K562 (cell line): ENCODE data around the gene TMC6. TPM values are rescaled to one million over a fixed set of nuclear protein-coding genes. Genes with fewer than 3 reads are reported as not detected.

ENCODE experiments used
- ATAC-seq: fragments of 200-7000 bp; cut with Tn5 transposase; 3 replicates; pipeline ENCODE4 v1.9.1; 2020; ENCODE audit warnings: moderate library complexity
- BruUV-seq: library from RNA; stranded (reverse); fragments of 400-500 nt; replicated peaks from 2 replicates; lab custom pipeline; 2021; lab: Mats Ljungman, UMichigan
- CTCF ChIA-PET: fragments of 300-600 bp; formaldehyde crosslinking; extraction: SDS; loops from one replicate; lab custom pipeline; 2021; ENCODE audit warnings: low intra/inter-chr PET ratio; lab: Yijun Ruan, JAX
- POLR2A ChIA-PET: fragments of 300-600, 350-650 bp; sonication (Branson Sonifier 250); formaldehyde crosslinking; extraction: SDS; loops from one replicate; lab custom pipeline; 2021; ENCODE audit warnings: antibody characterized with exemption, inconsistent platforms; lab: Yijun Ruan, JAX
- DNase-seq, 4 experiments: peaks; one replicate each; pipeline versions ENCODE4 v3.0.0 to v3.0.0-alpha.2; 2011 to 2018; ENCODE audit warnings: low spot score in 3 of 4, mixed read lengths in 3 of 4; ENCODE audit errors: extremely low read depth in 1 of 4
- FAIRE-seq: peaks from 2 replicates; lab custom pipeline; 2011; peaks lifted over from hg19 to GRCh38; lab: Jason Lieb, UNC
- H2AFZ ChIP-seq: 2 replicates; pipeline ENCODE4 v1.6.0; 2011; ENCODE audit warnings: low read depth, low read length, control low read depth, inconsistent platforms
- H3K27ac ChIP-seq: fragments of 200-600 bp; 3 replicates; pipeline ENCODE4 v1.8.0; 2011; ENCODE audit warnings: low read depth, mild to moderate bottlenecking, control low read depth, inconsistent platforms, low read length, moderate library complexity, mixed read lengths; ENCODE audit errors: extremely low read depth
- H3K27me3 ChIP-seq, 2 experiments: fragments of 300-600 bp in 1 of 2; 2 replicates in 1 of 2; 3 replicates in 1 of 2; pipeline versions ENCODE4 v1.6.0 to v1.8.0; 2011; ENCODE audit warnings: inconsistent platforms in 2 of 2, low read length in 2 of 2, mild to moderate bottlenecking in 1 of 2, mixed read lengths in 1 of 2, moderate library complexity in 1 of 2; ENCODE audit not compliant: control insufficient read depth in 2 of 2, insufficient read depth in 2 of 2
- H3K36me3 ChIP-seq: fragments of 300-600 bp; 3 replicates; pipeline ENCODE4 v1.8.0; 2011; ENCODE audit warnings: mild to moderate bottlenecking, low read length, inconsistent platforms; ENCODE audit not compliant: control insufficient read depth, insufficient read depth
- H3K4me1 ChIP-seq, 2 experiments: fragments of 200-600 bp in 1 of 2; replicated peaks in 1 of 2; 2 replicates in 1 of 2; 3 replicates in 1 of 2; pipeline versions ENCODE4 v1.5.1 to v1.8.0; 2011; ENCODE audit warnings: inconsistent platforms in 2 of 2, low read length in 2 of 2, mild to moderate bottlenecking in 1 of 2, mixed read lengths in 1 of 2, moderate library complexity in 1 of 2; ENCODE audit not compliant: control insufficient read depth in 2 of 2, insufficient read depth in 2 of 2
- H3K4me2 ChIP-seq: 2 replicates; pipeline ENCODE4 v1.6.1; 2011; ENCODE audit warnings: low read length, control low read depth, inconsistent platforms, mixed read lengths; ENCODE audit not compliant: insufficient read depth
- H3K4me3 ChIP-seq: fragments of 200-600 bp; sonication (generic), shearing (Covaris generic); 2 replicates; pipeline ENCODE4 v1.5.1; 2016; ENCODE audit warnings: control low read depth, inconsistent platforms
- H3K79me2 ChIP-seq: fragments of 200-600 bp; 3 replicates; pipeline ENCODE4 v1.8.0; 2011; ENCODE audit warnings: low read length, inconsistent platforms; ENCODE audit not compliant: control insufficient read depth, insufficient read depth
- H3K9ac ChIP-seq, 2 experiments: 2 replicates each; pipeline versions ENCODE4 v1.6.0 to v1.6.1; 2011; ENCODE audit warnings: low read depth in 2 of 2, low read length in 2 of 2, control low read depth in 1 of 2, inconsistent platforms in 1 of 2, mild to moderate bottlenecking in 1 of 2, mixed read lengths in 1 of 2; ENCODE audit not compliant: insufficient read depth in 1 of 2
- H3K9me1 ChIP-seq: one replicate; pipeline ENCODE4 v1.6.0; 2011; ENCODE audit warnings: inconsistent platforms, mild to moderate bottlenecking, low read length, moderate library complexity; ENCODE audit not compliant: control insufficient read depth, insufficient read depth
- H3K9me3 ChIP-seq: replicated peaks from 2 replicates; pipeline ENCODE4 v1.5.1; 2011; ENCODE audit warnings: low read depth, low read length, inconsistent platforms; ENCODE audit not compliant: control insufficient read depth, insufficient read depth
- H4K20me1 ChIP-seq: replicated peaks from 2 replicates; pipeline ENCODE4 v1.6.1; 2011; ENCODE audit warnings: low read length, inconsistent platforms, mixed read lengths; ENCODE audit not compliant: control insufficient read depth, insufficient read depth
- ATF4 ChIP-seq: fragments of 450-650 bp; formaldehyde crosslinking; IDR thresholded peaks from 2 replicates; pipeline ENCODE4 v1.4.0; 2022; ENCODE audit warnings: mild to moderate bottlenecking, moderate library complexity
- BCL6 ChIP-seq: fragments of 250-450 bp; sonication (Bioruptor Pico); IDR thresholded peaks from 2 replicates; pipeline ENCODE4 v1.4.0; 2020
- CHD2 ChIP-seq: IDR thresholded peaks from 2 replicates; pipeline ENCODE4 v1.6.1; 2011; ENCODE audit warnings: low read depth, low read length
- CREM ChIP-seq: IDR thresholded peaks from 2 replicates; pipeline ENCODE4 v1.6.1; 2014; ENCODE audit warnings: antibody characterized with exemption, low read depth
- ETV1 ChIP-seq: fragments of 450-650 bp; conservative IDR thresholded peaks from 2 replicates; pipeline ENCODE4 v1.6.1; 2016; ENCODE audit warnings: missing genetic modification characterization, control low read depth, low read depth, missing compliant biosample characterization
- FIP1L1 ChIP-seq: fragments of 200-400 bp; formaldehyde crosslinking; IDR thresholded peaks from 2 replicates; pipeline ENCODE4 v1.6.1; 2018; ENCODE audit warnings: mild to moderate bottlenecking, low read depth, low read length; ENCODE audit not compliant: poor library complexity, severe bottlenecking
- FOS ChIP-seq: IDR thresholded peaks from 3 replicates; pipeline ENCODE4 v1.6.1; 2011; ENCODE audit not compliant: insufficient read length; ENCODE audit errors: extremely low read depth
- FOXJ3 ChIP-seq: sonication (generic); formaldehyde crosslinking; IDR thresholded peaks from 2 replicates; pipeline ENCODE4 v1.4.0; 2020; ENCODE audit warnings: mild to moderate bottlenecking, missing genetic modification reagents
- HNRNPK ChIP-seq: fragments of 200-400 bp; formaldehyde crosslinking; IDR thresholded peaks from one replicate; pipeline ENCODE4 v1.6.1; 2018; ENCODE audit warnings: mild to moderate bottlenecking, low read depth, low read length; ENCODE audit not compliant: poor library complexity, severe bottlenecking
- HOXB6 ChIP-seq: fragments of 250-450 bp; sonication (Bioruptor Pico); IDR thresholded peaks from 2 replicates; pipeline ENCODE4 v1.5.1; 2022; ENCODE audit warnings: mild to moderate bottlenecking, borderline replicate concordance
- KLF13 ChIP-seq: fragments of 450-650 bp; IDR thresholded peaks from 2 replicates; pipeline ENCODE4 v1.6.1; 2016; ENCODE audit warnings: missing genetic modification characterization, low read depth, mild to moderate bottlenecking, missing compliant biosample characterization, moderate library complexity, borderline replicate concordance
- MEF2A ChIP-seq: IDR thresholded peaks from 2 replicates; pipeline ENCODE4 v1.6.1; 2011; ENCODE audit warnings: low read depth, mild to moderate bottlenecking, low read length, moderate library complexity; ENCODE audit not compliant: control insufficient read depth
- NONO ChIP-seq, 2 experiments: fragments of 200-400 bp in 1 of 2; fragments of 450-650 bp in 1 of 2; formaldehyde crosslinking in 1 of 2; IDR thresholded peaks; 2 replicates each; pipeline ENCODE4 v1.6.1; 2017; ENCODE audit warnings: low read depth in 2 of 2, mild to moderate bottlenecking in 2 of 2, moderate library complexity in 2 of 2, low read length in 1 of 2
- NRF1 ChIP-seq, 2 experiments: fragments of 450-650 bp; IDR thresholded peaks in 1 of 2; conservative IDR thresholded peaks in 1 of 2; 2 replicates each; pipeline ENCODE4 v1.6.1; 2014; ENCODE audit warnings: mild to moderate bottlenecking in 2 of 2
- POLR2G ChIP-seq: fragments of 200-400 bp; formaldehyde crosslinking; IDR thresholded peaks from 2 replicates; pipeline ENCODE4 v1.6.1; 2017; ENCODE audit warnings: low read depth, mild to moderate bottlenecking, antibody characterized with exemption, low read length, moderate library complexity
- RBM17 ChIP-seq: fragments of 200-400 bp; formaldehyde crosslinking; IDR thresholded peaks from 2 replicates; pipeline ENCODE4 v1.6.1; 2017; ENCODE audit warnings: low read depth, mild to moderate bottlenecking, low read length, borderline replicate concordance
- SAP30 ChIP-seq: fragments of 200-600 bp; sonication (generic); IDR thresholded peaks from 2 replicates; pipeline ENCODE4 v1.6.1; 2012; ENCODE audit warnings: borderline replicate concordance, low read depth, mild to moderate bottlenecking, moderate library complexity, low read length, control low read depth, inconsistent platforms; ENCODE audit not compliant: insufficient read depth, poor library complexity, severe bottlenecking
- STAG1 ChIP-seq: sonication (generic); formaldehyde crosslinking; IDR thresholded peaks from 2 replicates; pipeline ENCODE4 v1.5.0; 2020; ENCODE audit warnings: missing genetic modification reagents, borderline replicate concordance
- TEAD1 ChIP-seq, 2 experiments: fragments of 450-650 bp in 1 of 2; sonication (generic) in 1 of 2; formaldehyde crosslinking; IDR thresholded peaks; 2 replicates each; pipeline versions ENCODE4 v1.4.0 to v1.8.0; 2020 to 2022; ENCODE audit warnings: mild to moderate bottlenecking in 2 of 2, missing genetic modification reagents in 1 of 2
- XRCC4 ChIP-seq: IDR thresholded peaks from one replicate; pipeline ENCODE4 v1.6.1; 2011; ENCODE audit not compliant: insufficient read depth, insufficient read length; ENCODE audit errors: extremely low read depth
- ZKSCAN3 ChIP-seq: fragments of 250-450 bp; sonication (Bioruptor Pico); IDR thresholded peaks from 2 replicates; pipeline ENCODE4 v1.4.0; 2020
- ZNF780A ChIP-seq: fragments of 250-450 bp; sonication (Bioruptor Pico); IDR thresholded peaks from 2 replicates; pipeline ENCODE4 v1.5.0; 2021; ENCODE audit warnings: mild to moderate bottlenecking
- WGBS: fragments of 100-300 bp; shearing (Covaris generic); methylation state at CpG from one replicate; pipeline ENCODE4 v1.1.6; 2016; ENCODE audit warnings: low coverage, mixed read lengths; ENCODE audit not compliant: insufficient coverage; ENCODE audit errors: missing lambda C conversion rate; 5-methylcytosine and 5-hydroxymethylcytosine counted together
- in situ Hi-C: fragments of 300-500 bp; cut with MboI; formaldehyde crosslinking; loops from 4 replicates; pipeline ENCODE4 v1.15.0; 2018; ENCODE audit warnings: inconsistent platforms, mixed read lengths
- intact Hi-C: fragments of 100-400 bp; cut with micrococcal nuclease; formaldehyde crosslinking; loops from 2 replicates; pipeline ENCODE4 v1.14.2; 2022
- polyA plus RNA-seq, 8 experiments: library from polyadenylated mRNA; depleted of rRNA in 4 of 8; stranded (reverse) in 5 of 8; unstranded in 3 of 8; fragments of >200 nt; fragmentation: Nextera tagmentation in 2 of 8; fragmentation: Illumina TruSeq in 1 of 8; extraction: Ambion mirVana in 2 of 8; extraction: Trizol in 1 of 8; gene quantifications; 2 replicates each; pipeline versions ENCODE4 v1.2.1 to v1.2.3, GENCODE V29; 2011 to 2014; ENCODE audit warnings: inconsistent platforms in 1 of 8, missing spikeins in 1 of 8
- total RNA-seq, 7 experiments: library from RNA; depleted of rRNA in 6 of 7; stranded (reverse); fragments of >200 nt in 6 of 7; fragmentation: Illumina TruSeq in 2 of 7; extraction: Trizol in 2 of 7; gene quantifications; 2 replicates each; pipeline versions ENCODE4 v1.2.1 to v1.2.3, GENCODE V29; 2011 to 2021; ENCODE audit warnings: low replicate concordance in 1 of 7

The TMC6 gene
- total and polyA plus RNA-seq, 9 of the 15 experiments (the other 6 are each of a cell fraction or from before 2014, with no cell fraction given): 4.1 to 351 (median 66.9) TPM

GRCh38 chr17:78174870-78175642 is 46.5 kb upstream of the TMC6 start:
- Histone ChIP-seq H3K4me2 (no peak overlapping the region), H3K9me3 (no peaks in the 10 kb centered on the region), H3K4me1 (peaks cover 7 to 57% of the 10 kb centered on the region in 2 experiments), H3K9ac (peak overlapping the region in 1 of 2 experiments; percentile 79; a peak in 2 of 4 replicates), H3K36me3 (peaks cover 93% of the 10 kb centered on the region; the same call in 2 of the 3 replicates), H3K27me3 (no peaks in the 10 kb centered on the region), H3K27ac (no peak overlapping the region; the same call in 2 of the 3 replicates), H2AFZ (no peak overlapping the region), H4K20me1 (peaks cover 8% of the 10 kb centered on the region; the same call in 1 of the 2 replicates), H3K4me3 (no peak overlapping the region), H3K79me2 (peaks cover 15% of the 10 kb centered on the region), H3K9me1 (no peaks in the 10 kb centered on the region)
- no TSS peak for BruUV-seq
- no peak for FAIRE-seq
- no peak for ATAC-seq
- no peak for DNase-seq
- in situ Hi-C loops (loop anchor here (5.0 kb wide), 1 partner anchor 63 kb away; no protein-coding TSS in a partner anchor), intact Hi-C loops (loop anchor here (5.0 kb wide), 1 partner anchor 33 kb away; no protein-coding TSS in a partner anchor)
- ChIA-PET POLR2A (interaction anchor here (1.0 to 3.7 kb wide), 10 partner anchors 9 to 90 kb away, joined by 3 to 27 read pairs (median 6); partner anchors contain the start of genes AFMID, TK1 and TMC6), CTCF (interaction anchor here (2.6 kb wide), 1 partner anchor 62 kb away, joined by 34 read pairs; no protein-coding TSS in a partner anchor)
- 92% methylated on average over 27 of the region's 28 CpGs for WGBS
- TF ChIP-seq ZKSCAN3 (CRISPR knock-in tag) (no peak), KLF13 (tag) (no peak), ZNF780A (CRISPR knock-in tag) (no peak), BCL6 (CRISPR knock-in tag) (no peak), RBM17 (no peak), TEAD1 (CRISPR knock-in tag; IDR thresholded peaks at IDR 0.05) (no peak), FOS (no peak), FIP1L1 (peak; percentile 18), ATF4 (CRISPR knock-in tag) (no peak), MEF2A (no peak), FOXJ3 (CRISPR knock-in tag) (no peak), POLR2G (peak; percentile 58), NONO (IDR thresholded peaks at IDR 0.05; ENCODE audit: low read depth in 2 of 2, low read length in 1 of 2) (no peak), XRCC4 (no peak), CREM (no peak), SAP30 (no peak), CHD2 (no peak), ETV1 (tag) (no peak), HOXB6 (CRISPR knock-in tag) (no peak), STAG1 (CRISPR knock-in tag) (no peak), NRF1 (conservative IDR thresholded peaks at IDR 0.05 in 1 of 2, IDR thresholded peaks at IDR 0.05 in 1 of 2) (no peak), HNRNPK (no peak)
